ENCODE measurements around the gene SLC39A1.
"Not testable (repeated sequence)": the region's sequence is repeated elsewhere in the genome, so short reads cannot be mapped to it uniquely, and the experiment has no call there.

The SLC39A1 gene

GRCh38 chr1:153963030-153963849 lies at the start of gene SLC39A1:
SLC39A1 (minus strand) TSS chr1:153963537; CDS start chr1:153962715, 822 bp downstream.
- DNase-seq (ENCODE audit: low read depth in 2 of 2) = peak; percentile 88 to 92

GRCh38 chr1:154012543-154012942 lies 49.2 kb upstream of the SLC39A1 start:
- DNase-seq (ENCODE audit: low read depth in 2 of 2) = not testable (repeated sequence)

GRCh38 chr1:154012129-154012528 lies 48.8 kb upstream of the SLC39A1 start:
- DNase-seq (ENCODE audit: low read depth in 2 of 2) = no peak

- DNase-seq (ENCODE audit: low read depth in 2 of 2) = no peak
Observed at GRCh38 chr1:154006136-154006535, 42.8 kb upstream of the SLC39A1 start.

- DNase-seq (ENCODE audit: low read depth in 2 of 2) = no peak
Observed at GRCh38 chr1:154000420-154000819, 37.1 kb upstream of the SLC39A1 start.

GRCh38 chr1:153996882-153997281 lies 33.5 kb upstream of the SLC39A1 start:
- DNase-seq (ENCODE audit: low read depth in 2 of 2) = not testable (repeated sequence)

GRCh38 chr1:153995640-153996039 lies 32.3 kb upstream of the SLC39A1 start:
- no peak for DNase-seq (ENCODE audit: low read depth in 2 of 2)

- no peak for DNase-seq (ENCODE audit: low read depth in 2 of 2)
Observed at GRCh38 chr1:153995202-153995601, 31.9 kb upstream of the SLC39A1 start.

- no peak for DNase-seq (ENCODE audit: low read depth in 2 of 2)
Observed at GRCh38 chr1:153991806-153992205, 28.5 kb upstream of the SLC39A1 start.

GRCh38 chr1:153991151-153991630 lies 27.9 kb upstream of the SLC39A1 start:
- DNase-seq (ENCODE audit: low read depth in 2 of 2) = no peak

GRCh38 chr1:153990468-153991150 lies 27.3 kb upstream of the SLC39A1 start, which contains the start of gene RPS27:
RPS27 (plus strand) TSS chr1:153990762; CDS start chr1:153990797, 35 bp downstream.
- peak; percentile 57 to 86 for DNase-seq (ENCODE audit: low read depth in 2 of 2)

- DNase-seq (ENCODE audit: low read depth in 2 of 2) = no peak
Observed at GRCh38 chr1:153987621-153988020, 24.3 kb upstream of the SLC39A1 start.

GRCh38 chr1:153985941-153986761 lies 22.8 kb upstream of the SLC39A1 start, which contains the start of gene RAB13:
RAB13 (minus strand) TSS chr1:153986339; CDS start chr1:153986236, 103 bp downstream.
- DNase-seq (ENCODE audit: low read depth in 2 of 2) = no peak

GRCh38 chr1:153985341-153985912 lies 22.1 kb upstream of the SLC39A1 start:
- peak in 1 of 2 donors; percentile 42 for DNase-seq (ENCODE audit: low read depth in 2 of 2)

GRCh38 chr1:153984123-153984894 lies 21.0 kb upstream of the SLC39A1 start:
- no peak for DNase-seq (ENCODE audit: low read depth in 2 of 2)

GRCh38 chr1:153981735-153982134 lies 18.4 kb upstream of the SLC39A1 start:
- not testable (repeated sequence) for DNase-seq (ENCODE audit: low read depth in 2 of 2)

GRCh38 chr1:153979091-153979490 lies 15.8 kb upstream of the SLC39A1 start:
- not testable (repeated sequence) for DNase-seq (ENCODE audit: low read depth in 2 of 2)

GRCh38 chr1:153978274-153978909 lies 15.1 kb upstream of the SLC39A1 start:
- DNase-seq (ENCODE audit: low read depth in 2 of 2) = no peak

GRCh38 chr1:153977250-153978240 lies 14.2 kb upstream of the SLC39A1 start, which contains the start of gene JTB:
JTB (minus strand) TSS chr1:153977674; CDS start chr1:153977252, 422 bp downstream.
- DNase-seq (ENCODE audit: low read depth in 2 of 2) = peak; percentile 79 to 83

Data from stimulated activated CD4-positive, alpha-beta T cell treated with anti-CD3 and anti-CD28 coated beads, Interleukin-1b, Interleukin-23, amount 100 ng/mL, for 4 hours (primary cell).